Measurements from ENCODE around the gene PALB2. TPM values are rescaled to one million over a fixed set of nuclear protein-coding genes. Genes with fewer than 3 reads are reported as not detected.

PALB2 gene
- 10 to 100 TPM in 5 of 8 experiments, 1 to 10 TPM in 3; 7.3 to 20.5 (median 13.2) TPM for total RNA-seq

DNA sequence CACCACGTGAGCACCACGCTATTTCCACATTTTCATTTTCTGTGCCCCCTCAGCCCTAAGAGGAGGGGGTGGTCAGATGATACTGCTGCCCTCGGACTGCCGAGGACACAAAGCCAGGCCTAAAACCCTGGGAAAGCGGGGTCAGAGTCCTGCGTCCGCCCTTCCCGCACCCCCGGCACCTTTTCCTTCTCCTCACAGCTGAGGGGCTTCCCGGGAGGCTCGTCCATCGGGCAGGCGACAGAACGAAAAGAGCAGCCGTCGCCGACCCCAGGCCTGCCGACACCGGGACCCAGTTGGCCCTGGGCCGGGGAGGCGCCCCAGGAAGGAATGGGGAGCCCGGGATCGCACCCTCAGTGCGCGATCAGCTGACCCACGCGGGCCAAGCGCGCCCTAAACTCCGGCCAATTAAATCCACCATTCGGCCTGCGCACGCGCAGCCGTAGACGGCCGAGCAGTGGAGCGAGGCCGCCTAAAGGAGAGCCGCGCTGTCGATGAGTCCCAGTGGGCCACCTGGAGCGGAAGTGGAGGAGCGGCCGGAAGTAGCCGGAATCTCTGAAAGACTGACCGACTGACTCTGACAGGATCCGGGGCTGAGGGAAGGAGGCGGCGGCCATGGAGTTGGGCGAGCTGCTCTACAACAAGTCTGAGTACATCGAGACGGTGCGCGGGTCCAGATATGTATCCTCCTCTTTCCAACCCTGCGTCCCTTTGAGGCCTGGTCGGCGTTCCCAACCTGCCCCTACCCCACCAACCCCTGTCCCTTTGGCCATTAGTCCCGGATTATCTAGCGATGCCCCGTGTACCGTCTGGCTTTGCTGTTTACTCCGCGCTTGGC, at the start of gene PALB2, which contains the start of gene DCTN5:
PALB2 (minus strand) TSS at position 380 of the 835 bp plus-strand sequence; CDS start at position 227, 153 bp downstream.
DCTN5 (plus strand) TSS at position 536 of the 835 bp plus-strand sequence; CDS start at position 613, 77 bp downstream.
- WGBS, 10 experiments, result 0 to 13% (median 0%) methylated on average over 1 to 17 of the region's 64 CpGs; no CpG with 5 or more reads in 2 of the 10 experiments
- peaks cover 6 to 13% of the 10 kb centered on the region in 2 donors for H3K4me1 ChIP-seq (replicated peaks in 1 of 2)
- in situ Hi-C loops (cut with MboI; ENCODE audit: low pct_unique_long_range_greater_than_20kb in 2 of 9, low sequenced_read_pairs in 9 of 9, unreplicated experiment in 9 of 9), result no loop called here
- peak within 1 kb of the TSS; percentile 77 to 92 for H3K27ac ChIP-seq
- H3K4me3 ChIP-seq, result peak within 1 kb of the TSS; percentile 63 to 95 (median 84)
- peak; percentile 96 to 99 (median 99) for ATAC-seq (replicated peaks in 6 of 8)

DNA sequence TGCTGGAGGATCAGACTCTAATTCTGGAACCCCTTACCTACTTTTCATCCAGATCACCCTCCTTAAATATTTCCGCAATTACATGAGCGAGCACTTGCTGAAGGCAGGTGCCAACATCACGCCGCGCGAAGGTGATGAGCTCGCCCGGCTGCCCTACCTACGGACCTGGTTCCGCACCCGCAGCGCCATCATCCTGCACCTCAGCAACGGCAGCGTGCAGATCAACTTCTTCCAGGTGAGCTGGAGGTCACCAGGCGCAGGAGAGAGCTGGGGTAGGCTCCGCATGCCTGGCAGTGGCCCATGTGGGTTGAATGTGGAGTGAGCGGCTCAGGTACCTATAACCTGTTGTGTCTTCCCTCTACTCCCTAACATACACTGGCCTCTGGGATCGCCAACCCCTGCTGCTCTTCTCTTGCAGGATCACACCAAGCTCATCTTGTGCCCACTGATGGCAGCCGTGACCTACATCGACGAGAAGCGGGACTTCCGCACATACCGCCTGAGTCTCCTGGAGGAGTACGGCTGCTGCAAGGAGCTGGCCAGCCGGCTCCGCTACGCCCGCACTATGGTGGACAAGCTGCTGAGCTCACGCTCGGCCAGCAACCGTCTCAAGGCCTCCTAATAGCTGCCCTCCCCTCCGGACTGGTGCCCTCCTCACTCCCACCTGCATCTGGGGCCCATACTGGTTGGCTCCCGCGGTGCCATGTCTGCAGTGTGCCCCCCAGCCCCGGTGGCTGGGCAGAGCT, 48.5 kb upstream of the PALB2 start:
- Histone ChIP-seq H3K27ac (no peak overlapping the region), H3K4me1 (replicated peaks in 1 of 2) (no peaks in the 10 kb centered on the region), H3K4me3 (no peak overlapping the region)
- WGBS, 10 experiments, result 90 to 100% (median 100%) methylated on average over 2 to 18 of the region's 36 CpGs; no CpG with 5 or more reads in 5 of the 10 experiments
- no peak for ATAC-seq (replicated peaks in 6 of 8)
- in situ Hi-C loops (cut with MboI; ENCODE audit: low pct_unique_long_range_greater_than_20kb in 2 of 9, low sequenced_read_pairs in 9 of 9, unreplicated experiment in 9 of 9), result loop anchor here in 1 of 9 experiments (25.0 kb wide), 1 partner anchor 823 kb away; no protein-coding TSS in a partner anchor

DNA sequence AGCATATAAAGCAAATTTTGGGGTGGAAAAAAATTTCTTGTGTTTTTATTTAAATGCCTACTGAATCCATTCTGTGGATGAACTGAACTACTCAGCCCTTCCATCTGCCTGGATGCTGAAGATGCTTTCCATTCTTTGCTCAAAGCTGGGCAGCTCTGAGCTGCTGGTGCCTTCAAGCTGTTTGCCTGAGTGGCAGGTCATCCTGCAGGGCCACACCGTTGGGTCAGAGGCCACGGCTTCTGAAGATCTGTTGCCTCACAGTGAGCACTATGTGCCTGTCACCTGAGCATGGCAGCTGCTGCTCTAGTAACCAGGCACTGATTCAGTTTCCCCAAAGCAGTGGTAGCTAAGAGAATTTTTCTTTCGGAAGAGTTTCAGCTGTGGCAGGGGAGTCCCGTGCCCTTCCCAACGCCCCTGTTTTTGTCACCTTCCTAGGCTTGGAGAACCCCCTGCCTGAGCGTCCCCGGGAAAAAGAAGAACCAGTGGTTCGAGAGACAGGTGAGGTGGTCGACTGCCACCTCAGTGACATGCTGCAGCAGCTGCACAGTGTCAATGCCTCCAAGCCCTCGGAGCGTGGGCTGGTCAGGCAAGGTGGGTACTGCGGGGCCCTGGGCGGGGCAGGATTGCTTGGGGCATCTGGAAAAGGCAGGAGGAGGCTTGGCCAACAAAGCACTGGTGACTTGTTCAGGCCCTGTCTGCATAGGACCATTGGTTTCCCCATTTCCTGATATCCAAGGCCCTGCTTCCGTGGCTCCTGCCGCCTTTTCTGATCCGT, 46.1 kb upstream of the PALB2 start:
- 80 to 100% (median 89%) methylated on average over 1 to 6 of the region's 16 CpGs; no CpG with 5 or more reads in 3 of the 10 experiments for WGBS, 10 experiments
- in situ Hi-C loops (cut with MboI; ENCODE audit: low pct_unique_long_range_greater_than_20kb in 2 of 9, low sequenced_read_pairs in 9 of 9, unreplicated experiment in 9 of 9), result loop anchor here in 1 of 9 experiments (25.0 kb wide), 1 partner anchor 825 kb away; no protein-coding TSS in a partner anchor
- ATAC-seq (replicated peaks in 6 of 8), result no peak

DNA sequence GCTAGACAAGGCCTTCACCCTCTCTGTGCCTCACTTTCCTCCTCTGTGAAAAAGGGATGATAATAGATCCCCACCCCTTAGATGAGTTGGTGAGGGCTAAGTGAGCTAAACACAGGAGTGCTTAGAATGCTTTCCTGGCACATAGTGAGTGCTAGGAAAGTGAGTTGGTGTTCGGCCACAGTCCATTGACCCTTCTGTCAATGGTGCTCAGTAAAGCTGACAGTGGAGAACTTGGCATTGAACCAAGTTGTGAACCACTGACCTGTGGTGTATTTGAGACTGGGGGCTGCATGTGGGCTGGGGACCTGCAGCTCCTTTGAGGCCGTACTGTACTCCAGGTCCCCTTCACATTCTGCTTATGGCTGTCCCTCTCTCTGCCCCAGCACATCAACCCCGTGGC, 42.4 kb upstream of the PALB2 start:
- no peak overlapping the region for H3K27ac ChIP-seq
- WGBS, 10 experiments, result 60 to 100% (median 82%) methylated on average over 1 to 2 of the region's 3 CpGs; no CpG with 5 or more reads in 5 of the 10 experiments
- peaks cover 4 to 6% of the 10 kb centered on the region in 2 donors for H3K4me1 ChIP-seq (replicated peaks in 1 of 2)
- no peak overlapping the region for H3K4me3 ChIP-seq
- in situ Hi-C loops (cut with MboI; ENCODE audit: low pct_unique_long_range_greater_than_20kb in 2 of 9, low sequenced_read_pairs in 9 of 9, unreplicated experiment in 9 of 9), result loop anchor here in 1 of 9 experiments (25.0 kb wide), 1 partner anchor 829 kb away; no protein-coding TSS in a partner anchor
- no peak for ATAC-seq (replicated peaks in 6 of 8)

More for the DNA sequence above, 46.1 kb upstream of the PALB2 start:
- H3K4me1 ChIP-seq (replicated peaks in 1 of 2), result no peaks in the 10 kb centered on the region
- H3K4me3 ChIP-seq, result no peak overlapping the region
- no peak overlapping the region for H3K27ac ChIP-seq

DNA sequence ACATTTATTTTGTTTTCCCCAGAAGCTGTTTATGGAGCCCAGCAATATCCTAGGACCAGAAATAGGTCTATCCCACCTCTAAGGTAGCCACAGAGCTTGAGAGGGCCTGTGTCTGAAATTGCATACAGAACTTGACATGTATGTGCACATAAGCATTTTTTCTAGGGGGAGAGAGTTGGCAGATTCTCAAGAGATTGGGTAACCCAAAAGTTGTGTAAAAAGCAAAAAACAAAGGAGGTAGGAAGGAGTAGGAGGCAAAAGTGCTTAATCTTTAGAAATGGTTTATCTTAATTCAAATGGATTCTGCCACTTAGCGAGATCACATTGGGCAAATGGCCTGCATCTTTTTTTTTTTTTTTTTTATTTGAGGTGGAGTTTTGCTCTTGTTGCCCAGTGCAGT, 41.1 kb upstream of the PALB2 start:
- ATAC-seq (replicated peaks in 6 of 8), result no peak
- in situ Hi-C loops (cut with MboI; ENCODE audit: low pct_unique_long_range_greater_than_20kb in 2 of 9, low sequenced_read_pairs in 9 of 9, unreplicated experiment in 9 of 9), result loop anchor here in 1 of 9 experiments (25.0 kb wide), 1 partner anchor 830 kb away; no protein-coding TSS in a partner anchor
- peaks cover 4 to 14% of the 10 kb centered on the region in 2 donors for H3K4me1 ChIP-seq (replicated peaks in 1 of 2)
- H3K27ac ChIP-seq, result no peak overlapping the region
- WGBS, 10 experiments, result 71 to 100% (median 100%) methylated on average over 1 of the region's 1 CpG; no CpG with 5 or more reads in 4 of the 10 experiments
- no peak overlapping the region for H3K4me3 ChIP-seq

DNA sequence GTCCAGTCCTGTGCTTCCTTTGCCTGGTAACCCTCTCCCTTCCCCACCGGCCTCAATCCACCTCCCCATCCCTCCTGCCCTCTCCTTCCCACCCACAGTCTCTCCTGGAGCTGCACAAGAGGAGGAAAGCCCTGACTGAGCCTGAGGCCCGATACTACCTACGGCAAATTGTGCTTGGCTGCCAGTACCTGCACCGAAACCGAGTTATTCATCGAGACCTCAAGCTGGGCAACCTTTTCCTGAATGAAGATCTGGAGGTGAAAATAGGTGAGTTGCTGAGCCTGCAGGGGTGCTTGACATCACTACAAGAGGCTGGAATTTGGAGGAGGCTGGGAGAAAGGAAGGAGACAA, 38.9 kb upstream of the PALB2 start:
- Histone ChIP-seq H3K4me1 (replicated peaks in 1 of 2) (peaks cover 4 to 14% of the 10 kb centered on the region in 2 donors), H3K27ac (no peak overlapping the region), H3K4me3 (peak overlapping the region in 1 of 5 donors; percentile 44)
- 4 to 40% (median 33%) methylated on average over 1 to 4 of the region's 6 CpGs; no CpG with 5 or more reads in 6 of the 10 experiments for WGBS, 10 experiments
- ATAC-seq (replicated peaks in 6 of 8), result no peak
- in situ Hi-C loops (cut with MboI; ENCODE audit: low pct_unique_long_range_greater_than_20kb in 2 of 9, low sequenced_read_pairs in 9 of 9, unreplicated experiment in 9 of 9), result loop anchor here in 1 of 9 experiments (25.0 kb wide), 1 partner anchor 832 kb away; no protein-coding TSS in a partner anchor

DNA sequence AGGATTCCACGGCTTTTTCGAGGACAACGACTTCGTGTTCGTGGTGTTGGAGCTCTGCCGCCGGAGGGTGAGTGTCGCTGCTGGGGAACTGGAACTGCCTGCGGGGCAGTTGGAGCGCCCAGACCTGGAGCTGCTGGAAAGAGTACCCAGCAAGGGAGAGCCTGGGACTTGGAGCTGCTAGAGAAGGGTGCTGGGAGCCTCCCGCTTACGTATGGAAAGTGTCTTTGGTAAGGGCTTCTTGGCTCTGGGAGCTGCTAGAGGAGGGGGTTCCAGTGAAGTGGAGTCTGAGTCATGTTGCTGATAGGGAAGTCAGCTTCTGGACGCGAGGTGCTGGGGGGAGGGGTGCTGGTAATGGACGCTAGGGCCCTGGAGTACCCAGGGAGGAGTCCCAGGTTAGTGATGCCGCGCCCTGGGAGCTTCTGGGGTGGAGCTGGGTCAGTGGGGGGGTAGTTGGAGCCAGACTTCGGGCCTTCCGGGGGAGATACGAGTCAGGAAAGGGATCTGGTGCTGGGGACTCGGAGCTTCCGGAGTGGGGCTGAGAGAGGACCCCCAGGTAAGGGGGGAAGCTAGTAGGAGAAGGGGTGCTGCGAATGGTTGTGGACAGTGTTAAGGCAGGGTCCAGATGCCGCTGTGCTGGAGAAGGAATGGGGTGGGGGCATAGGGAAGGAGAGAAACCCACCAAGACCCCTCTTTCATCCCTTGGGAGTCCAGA, 38.3 kb upstream of the PALB2 start:
- in situ Hi-C loops (cut with MboI; ENCODE audit: low pct_unique_long_range_greater_than_20kb in 2 of 9, low sequenced_read_pairs in 9 of 9, unreplicated experiment in 9 of 9), result loop anchor here in 1 of 9 experiments (25.0 kb wide), 1 partner anchor 833 kb away; no protein-coding TSS in a partner anchor
- Histone ChIP-seq H3K4me3 (peak overlapping the region; percentile 30 to 44 (median 34)), H3K27ac (peak overlapping the region in 1 of 2 donors; percentile 9), H3K4me1 (replicated peaks in 1 of 2) (peaks cover 4 to 14% of the 10 kb centered on the region in 2 donors)
- ATAC-seq (replicated peaks in 6 of 8), result peak in 2 of 8 experiments; percentile 8 to 16
- WGBS, 10 experiments, result 0 to 15% (median 0%) methylated on average over 1 to 8 of the region's 24 CpGs; no CpG with 5 or more reads in 3 of the 10 experiments

DNA sequence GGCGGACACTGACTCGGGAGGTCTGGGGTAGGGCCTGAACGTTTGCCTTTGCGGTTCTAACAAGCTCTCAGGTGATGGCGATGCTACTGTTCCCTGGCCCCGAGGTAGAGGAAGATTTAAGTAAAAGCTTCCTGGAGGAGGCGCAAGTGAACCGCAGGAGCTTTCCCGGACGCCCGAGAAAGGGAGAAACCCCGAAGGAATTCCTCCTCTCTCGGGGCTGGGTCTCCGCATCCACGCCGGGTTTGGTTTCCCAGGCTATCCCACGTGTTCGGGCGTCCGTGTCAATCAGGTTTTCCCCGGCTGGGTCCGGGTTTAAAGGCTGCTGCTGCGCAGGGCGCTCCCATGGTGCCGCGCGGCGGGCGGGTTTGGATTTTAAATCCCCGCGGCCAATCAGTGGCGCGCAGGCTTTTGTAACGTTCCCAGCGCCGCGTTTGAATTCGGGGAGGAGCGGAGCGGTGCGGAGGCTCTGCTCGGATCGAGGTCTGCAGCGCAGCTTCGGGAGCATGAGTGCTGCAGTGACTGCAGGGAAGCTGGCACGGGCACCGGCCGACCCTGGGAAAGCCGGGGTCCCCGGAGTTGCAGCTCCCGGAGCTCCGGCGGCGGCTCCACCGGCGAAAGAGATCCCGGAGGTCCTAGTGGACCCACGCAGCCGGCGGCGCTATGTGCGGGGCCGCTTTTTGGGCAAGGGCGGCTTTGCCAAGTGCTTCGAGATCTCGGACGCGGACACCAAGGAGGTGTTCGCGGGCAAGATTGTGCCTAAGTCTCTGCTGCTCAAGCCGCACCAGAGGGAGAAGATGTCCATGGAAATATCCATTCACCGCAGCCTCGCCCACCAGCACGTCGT, 37.5 kb upstream of the PALB2 start, which contains the start of gene PLK1:
PLK1 (plus strand) TSS at position 460 of the 844 bp plus-strand sequence; CDS start at position 504, 44 bp downstream.
- 0 to 11% (median 2%) methylated on average over 7 to 39 of the region's 75 CpGs; no CpG with 5 or more reads in 3 of the 10 experiments for WGBS, 10 experiments

DNA sequence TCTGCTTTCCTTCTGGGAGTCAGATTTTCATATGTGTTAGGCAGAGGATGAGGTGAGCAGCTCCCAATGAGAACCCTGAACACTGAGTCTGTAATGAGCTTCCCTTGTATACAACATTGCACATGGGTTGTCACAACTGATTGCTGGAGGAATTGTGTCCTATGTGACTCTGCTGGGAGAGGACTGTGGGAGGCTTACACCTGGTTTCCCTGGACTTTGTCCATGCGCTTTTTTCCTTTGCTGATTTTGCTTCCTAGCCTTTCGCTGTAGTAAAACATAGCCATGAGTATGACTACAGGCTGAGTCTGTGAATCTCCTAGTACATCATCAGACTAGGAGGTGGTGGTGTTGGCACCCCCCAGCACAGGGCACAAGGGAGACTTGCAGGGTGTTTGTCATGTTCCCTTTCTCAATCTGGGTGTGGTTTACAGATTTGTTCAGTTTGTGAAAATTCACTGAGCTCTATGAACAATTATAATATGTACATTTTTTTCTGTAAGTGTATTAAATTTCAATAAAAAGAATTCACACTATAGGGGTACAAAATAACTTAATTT, 35.9 kb upstream of the PALB2 start:
- 29 to 100% (median 83%) methylated on average over 1 to 2 of the region's 2 CpGs; no CpG with 5 or more reads in 3 of the 10 experiments for WGBS, 10 experiments
- in situ Hi-C loops (cut with MboI; ENCODE audit: low pct_unique_long_range_greater_than_20kb in 2 of 9, low sequenced_read_pairs in 9 of 9, unreplicated experiment in 9 of 9), result loop anchor here in 1 of 9 experiments (25.0 kb wide), 1 partner anchor 835 kb away; no protein-coding TSS in a partner anchor
- Histone ChIP-seq H3K4me1 (replicated peaks in 1 of 2) (peaks cover 4 to 14% of the 10 kb centered on the region in 2 donors), H3K27ac (no peak overlapping the region), H3K4me3 (no peak overlapping the region)
- peak in 3 of 8 experiments; percentile 4 to 14 (median 13) for ATAC-seq (replicated peaks in 6 of 8)

More for the DNA sequence above, 37.5 kb upstream of the PALB2 start, which contains the start of gene PLK1:
- Histone ChIP-seq H3K27ac (peak within 1 kb of the TSS in 1 of 2 donors; percentile 50), H3K4me1 (replicated peaks in 1 of 2) (peaks cover 4 to 14% of the 10 kb centered on the region in 2 donors), H3K4me3 (peak within 1 kb of the TSS; percentile 30 to 44 (median 34))
- ATAC-seq (replicated peaks in 6 of 8), result peak; percentile 91 to 99 (median 98)
- in situ Hi-C loops (cut with MboI; ENCODE audit: low pct_unique_long_range_greater_than_20kb in 2 of 9, low sequenced_read_pairs in 9 of 9, unreplicated experiment in 9 of 9), result loop anchor here in 1 of 9 experiments (25.0 kb wide), 1 partner anchor 834 kb away; no protein-coding TSS in a partner anchor

DNA sequence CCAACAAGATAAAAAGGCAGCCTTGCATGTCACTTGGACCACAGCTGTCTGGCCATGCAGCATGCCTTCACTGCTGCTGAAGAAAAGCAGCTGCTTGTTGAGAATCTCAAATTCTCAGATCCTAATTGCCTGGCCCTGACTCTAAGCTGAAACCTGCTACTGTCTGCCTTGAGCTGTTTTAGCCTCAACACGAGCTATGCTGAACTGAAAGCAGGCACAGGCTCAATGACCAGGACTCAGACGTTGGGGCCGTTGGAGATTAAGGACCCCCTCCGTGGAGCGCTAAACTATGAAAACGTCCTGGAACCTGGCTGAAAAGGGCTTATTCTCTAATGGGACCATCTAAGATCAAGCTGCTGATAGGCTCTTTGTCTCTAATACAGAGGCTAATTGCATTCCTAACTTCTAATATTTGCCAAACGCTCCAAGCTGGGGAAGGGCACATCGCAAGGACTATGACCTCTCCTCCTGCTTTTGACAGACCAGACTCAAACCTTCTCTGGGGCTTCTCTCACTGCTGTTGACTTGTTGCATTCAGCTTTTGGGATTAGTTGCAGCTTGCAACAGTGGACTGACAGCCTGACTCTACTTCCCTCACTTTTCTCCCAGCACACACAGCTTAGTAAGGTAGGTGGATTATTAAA, 33.0 kb upstream of the PALB2 start:
- Histone ChIP-seq H3K4me1 (replicated peaks in 1 of 2) (peaks cover 0 to 8% of the 10 kb centered on the region in 2 donors), H3K27ac (no peak overlapping the region), H3K4me3 (no peak overlapping the region)
- in situ Hi-C loops (cut with MboI; ENCODE audit: low pct_unique_long_range_greater_than_20kb in 2 of 9, low sequenced_read_pairs in 9 of 9, unreplicated experiment in 9 of 9), result no loop called here
- no peak for ATAC-seq (replicated peaks in 6 of 8)
- 64 to 100% (median 95%) methylated on average over 1 to 8 of the region's 8 CpGs; no CpG with 5 or more reads in 3 of the 10 experiments for WGBS, 10 experiments
